ENCODE measurements around the gene IQSEC3. TPM values are rescaled to one million over a fixed set of nuclear protein-coding genes. Genes with fewer than 3 reads are reported as not detected.
A peak's percentile ranks its signal among the peaks of the same experiment; 100 is the strongest.
"Not testable (repeated sequence)": the region's sequence is repeated elsewhere in the genome, so short reads cannot be mapped to it uniquely, and the experiment has no call there.

IQSEC3 gene
- 0.95 TPM for polyA plus RNA-seq (2013, experiment 1 of 2)
- 1.1 TPM for polyA plus RNA-seq (2013, experiment 2 of 2)

- peak within 1 kb of the TSS; percentile 52 for H3K4me3 ChIP-seq (ENCODE audit: low read length)
- H3K4me1 ChIP-seq (ENCODE audit: insufficient read depth, low read length) = not testable (repeated sequence)
- 0% methylated on average over 6 of the region's 27 CpGs for WGBS
Measured at GRCh38 chr12:66428-66781, at the start of gene IQSEC3. Gene IQSEC3 (plus strand): TSS chr12:66767. CDS start chr12:66883, 116 bp downstream.

GRCh38 chr12:17370-18340 is 48.9 kb upstream of the IQSEC3 start:
- H3K4me1 ChIP-seq (ENCODE audit: insufficient read depth, low read length); H3K27me3 ChIP-seq (ENCODE audit: insufficient read depth, low read length); H3K9me3 ChIP-seq (ENCODE audit: insufficient read depth, low read depth, low read length); H3K27ac ChIP-seq (ENCODE audit: low read depth, low read length); H3K9ac ChIP-seq (ENCODE audit: low read depth, low read length); H3K4me3 ChIP-seq (ENCODE audit: low read length): not testable (repeated sequence)
- peaks cover 10% of the 10 kb centered on the region for H3K36me3 ChIP-seq (ENCODE audit: insufficient read depth, low read length)
- WGBS = 92% methylated on average over 11 of the region's 23 CpGs

More at GRCh38 chr12:66428-66781, at the start of gene IQSEC3:
- not testable (repeated sequence) for H3K9me3 ChIP-seq (ENCODE audit: insufficient read depth, low read depth, low read length); H3K27ac ChIP-seq (ENCODE audit: low read depth, low read length); H3K36me3 ChIP-seq (ENCODE audit: insufficient read depth, low read length); H3K9ac ChIP-seq (ENCODE audit: low read depth, low read length)
- H3K27me3 ChIP-seq (ENCODE audit: insufficient read depth, low read length) = peaks cover 42% of the 10 kb centered on the region

GRCh38 chr12:18821-19567 is 47.6 kb upstream of the IQSEC3 start:
- not testable (repeated sequence) for H3K4me3 ChIP-seq (ENCODE audit: low read length); H3K9ac ChIP-seq (ENCODE audit: low read depth, low read length); H3K27me3 ChIP-seq (ENCODE audit: insufficient read depth, low read length); H3K9me3 ChIP-seq (ENCODE audit: insufficient read depth, low read depth, low read length); H3K4me1 ChIP-seq (ENCODE audit: insufficient read depth, low read length); H3K27ac ChIP-seq (ENCODE audit: low read depth, low read length)
- peaks cover 10% of the 10 kb centered on the region for H3K36me3 ChIP-seq (ENCODE audit: insufficient read depth, low read length)
- no CpG with 5 or more reads among the region's 26 CpGs for WGBS

- H3K27ac ChIP-seq (ENCODE audit: low read depth, low read length); H3K9me3 ChIP-seq (ENCODE audit: insufficient read depth, low read depth, low read length); H3K4me3 ChIP-seq (ENCODE audit: low read length); H3K9ac ChIP-seq (ENCODE audit: low read depth, low read length); H3K4me1 ChIP-seq (ENCODE audit: insufficient read depth, low read length); H3K27me3 ChIP-seq (ENCODE audit: insufficient read depth, low read length): not testable (repeated sequence)
- WGBS = no CpG with 5 or more reads among the region's 11 CpGs
- peaks cover 10% of the 10 kb centered on the region for H3K36me3 ChIP-seq (ENCODE audit: insufficient read depth, low read length)
Measured at GRCh38 chr12:19906-20305, 46.7 kb upstream of the IQSEC3 start.

- H3K9ac ChIP-seq (ENCODE audit: low read depth, low read length) = no peak overlapping the region
Measured at GRCh38 chr12:20757-21156, 45.8 kb upstream of the IQSEC3 start.

GRCh38 chr12:21301-22189 is 45.0 kb upstream of the IQSEC3 start:
- H3K27me3 ChIP-seq (ENCODE audit: insufficient read depth, low read length) = no peaks in the 10 kb centered on the region
- H3K27ac ChIP-seq (ENCODE audit: low read depth, low read length) = no peak overlapping the region
- H3K9me3 ChIP-seq (ENCODE audit: insufficient read depth, low read depth, low read length) = no peaks in the 10 kb centered on the region
- H3K4me1 ChIP-seq (ENCODE audit: insufficient read depth, low read length) = no peaks in the 10 kb centered on the region
- H3K9ac ChIP-seq (ENCODE audit: low read depth, low read length) = no peak overlapping the region
- no peak overlapping the region for H3K4me3 ChIP-seq (ENCODE audit: low read length)
- peaks cover 10% of the 10 kb centered on the region for H3K36me3 ChIP-seq (ENCODE audit: insufficient read depth, low read length)
- WGBS = 86% methylated on average over 18 of the region's 18 CpGs

More at GRCh38 chr12:20757-21156, 45.8 kb upstream of the IQSEC3 start:
- Histone ChIP-seq H3K27me3 (ENCODE audit: insufficient read depth, low read length) (no peaks in the 10 kb centered on the region), H3K27ac (ENCODE audit: low read depth, low read length) (no peak overlapping the region), H3K4me1 (ENCODE audit: insufficient read depth, low read length) (no peaks in the 10 kb centered on the region), H3K36me3 (ENCODE audit: insufficient read depth, low read length) (peaks cover 10% of the 10 kb centered on the region), H3K4me3 (ENCODE audit: low read length) (no peak overlapping the region), H3K9me3 (ENCODE audit: insufficient read depth, low read depth, low read length) (no peaks in the 10 kb centered on the region)
- WGBS = 47% methylated on average over 6 of the region's 6 CpGs

GRCh38 chr12:22190-22529 is 44.4 kb upstream of the IQSEC3 start:
- Histone ChIP-seq H3K9me3 (ENCODE audit: insufficient read depth, low read depth, low read length) (no peaks in the 10 kb centered on the region), H3K27ac (ENCODE audit: low read depth, low read length) (no peak overlapping the region), H3K4me1 (ENCODE audit: insufficient read depth, low read length) (no peaks in the 10 kb centered on the region), H3K4me3 (ENCODE audit: low read length) (no peak overlapping the region), H3K27me3 (ENCODE audit: insufficient read depth, low read length) (no peaks in the 10 kb centered on the region), H3K9ac (ENCODE audit: low read depth, low read length) (no peak overlapping the region), H3K36me3 (ENCODE audit: insufficient read depth, low read length) (peaks cover 10% of the 10 kb centered on the region)
- 65% methylated on average over 3 of the region's 4 CpGs for WGBS

- Histone ChIP-seq H3K27ac (ENCODE audit: low read depth, low read length) (no peak overlapping the region), H3K9me3 (ENCODE audit: insufficient read depth, low read depth, low read length) (no peaks in the 10 kb centered on the region), H3K27me3 (ENCODE audit: insufficient read depth, low read length) (no peaks in the 10 kb centered on the region), H3K4me1 (ENCODE audit: insufficient read depth, low read length) (no peaks in the 10 kb centered on the region), H3K4me3 (ENCODE audit: low read length) (no peak overlapping the region), H3K36me3 (ENCODE audit: insufficient read depth, low read length) (peaks cover 10% of the 10 kb centered on the region), H3K9ac (ENCODE audit: low read depth, low read length) (no peak overlapping the region)
- WGBS = 82% methylated on average over 9 of the region's 12 CpGs
Measured at GRCh38 chr12:22530-23201, 43.9 kb upstream of the IQSEC3 start.

GRCh38 chr12:27904-28303 is 38.7 kb upstream of the IQSEC3 start:
- no CpG with 5 or more reads among the region's 5 CpGs for WGBS
- not testable (repeated sequence) for H3K4me3 ChIP-seq (ENCODE audit: low read length)

GRCh38 chr12:38775-39174 is 27.8 kb upstream of the IQSEC3 start:
- H3K9me3 ChIP-seq (ENCODE audit: insufficient read depth, low read depth, low read length); H3K4me1 ChIP-seq (ENCODE audit: insufficient read depth, low read length); H3K4me3 ChIP-seq (ENCODE audit: low read length); H3K36me3 ChIP-seq (ENCODE audit: insufficient read depth, low read length); H3K27me3 ChIP-seq (ENCODE audit: insufficient read depth, low read length); H3K9ac ChIP-seq (ENCODE audit: low read depth, low read length); H3K27ac ChIP-seq (ENCODE audit: low read depth, low read length): not testable (repeated sequence)
- WGBS = 67% methylated on average over 5 of the region's 9 CpGs

More at GRCh38 chr12:27904-28303, 38.7 kb upstream of the IQSEC3 start:
- H3K27me3 ChIP-seq (ENCODE audit: insufficient read depth, low read length); H3K27ac ChIP-seq (ENCODE audit: low read depth, low read length); H3K4me1 ChIP-seq (ENCODE audit: insufficient read depth, low read length); H3K36me3 ChIP-seq (ENCODE audit: insufficient read depth, low read length); H3K9ac ChIP-seq (ENCODE audit: low read depth, low read length); H3K9me3 ChIP-seq (ENCODE audit: insufficient read depth, low read depth, low read length): not testable (repeated sequence)

Measured in HUES64 (cell line).